Measurements from ENCODE around the gene SGCA.

SGCA gene

GRCh38 chr17:50190603-50191358 is 25.0 kb downstream of the SGCA start:
- Histone ChIP-seq H3K27me3 (replicated peaks; ENCODE audit: control insufficient read depth, insufficient read depth, low read length) (no peaks in the 10 kb centered on the region), H3K4me3 (replicated peaks; ENCODE audit: low read depth, low read length) (no peak overlapping the region), H3K36me3 (ENCODE audit: control insufficient read depth, insufficient read depth, low read length) (peaks cover 2% of the 10 kb centered on the region)
- TF ChIP-seq CTCF (IDR thresholded peaks at IDR 0.05; ENCODE audit: insufficient read depth, low read length, poor library complexity, severe bottlenecking): no peak
- DNase-seq (ENCODE audit: extremely low read depth, insufficient read length): no peak

- Histone ChIP-seq H3K27me3 (replicated peaks; ENCODE audit: control insufficient read depth, insufficient read depth, low read length) (no peaks in the 10 kb centered on the region), H3K4me3 (replicated peaks; ENCODE audit: low read depth, low read length) (peak overlapping the region; percentile 7), H3K36me3 (ENCODE audit: control insufficient read depth, insufficient read depth, low read length) (no peaks in the 10 kb centered on the region; the same call in none of the 2 replicates)
- DNase-seq (ENCODE audit: extremely low read depth, insufficient read length): no peak
- no peak for TF ChIP-seq CTCF (IDR thresholded peaks at IDR 0.05; ENCODE audit: insufficient read depth, low read length, poor library complexity, severe bottlenecking)
These were observed 25.7 kb downstream of the SGCA start for GRCh38 chr17:50191359-50192143.

- no peak for DNase-seq (ENCODE audit: extremely low read depth, insufficient read length)
- H3K4me3 ChIP-seq (replicated peaks; ENCODE audit: low read depth, low read length): peak overlapping the region; percentile 57
- no peak for TF ChIP-seq CTCF (IDR thresholded peaks at IDR 0.05; ENCODE audit: insufficient read depth, low read length, poor library complexity, severe bottlenecking)
- H3K36me3 ChIP-seq (ENCODE audit: control insufficient read depth, insufficient read depth, low read length): no peaks in the 10 kb centered on the region; the same call in none of the 2 replicates
- H3K27me3 ChIP-seq (replicated peaks; ENCODE audit: control insufficient read depth, insufficient read depth, low read length): no peaks in the 10 kb centered on the region
These were observed 26.4 kb downstream of the SGCA start for GRCh38 chr17:50192144-50192617.

- no peaks in the 10 kb centered on the region for H3K27me3 ChIP-seq (replicated peaks; ENCODE audit: control insufficient read depth, insufficient read depth, low read length)
- peak overlapping the region; percentile 57 for H3K4me3 ChIP-seq (replicated peaks; ENCODE audit: low read depth, low read length)
- no peak for TF ChIP-seq CTCF (IDR thresholded peaks at IDR 0.05; ENCODE audit: insufficient read depth, low read length, poor library complexity, severe bottlenecking)
- no peak for DNase-seq (ENCODE audit: extremely low read depth, insufficient read length)
- H3K36me3 ChIP-seq (ENCODE audit: control insufficient read depth, insufficient read depth, low read length): no peaks in the 10 kb centered on the region; the same call in 1 of the 2 replicates
These were observed 26.9 kb downstream of the SGCA start for GRCh38 chr17:50192618-50193291.

- no peak for TF ChIP-seq CTCF (IDR thresholded peaks at IDR 0.05; ENCODE audit: insufficient read depth, low read length, poor library complexity, severe bottlenecking)
- H3K36me3 ChIP-seq (ENCODE audit: control insufficient read depth, insufficient read depth, low read length): no peaks in the 10 kb centered on the region; the same call in 1 of the 2 replicates
These were observed 28.5 kb downstream of the SGCA start for GRCh38 chr17:50194140-50194933.

More at GRCh38 chr17:50194140-50194933, 28.5 kb downstream of the SGCA start:
- H3K4me3 ChIP-seq (replicated peaks; ENCODE audit: low read depth, low read length): no peak overlapping the region
- DNase-seq (ENCODE audit: extremely low read depth, insufficient read length): no peak
- H3K27me3 ChIP-seq (replicated peaks; ENCODE audit: control insufficient read depth, insufficient read depth, low read length): no peaks in the 10 kb centered on the region
